Erythroblast (primary cell): Measurements from ENCODE around the gene CDK11B.
A peak's percentile ranks its signal among the peaks of the same experiment; 100 is the strongest.

Experiments
- DNase-seq, 2 experiments: peaks; one replicate each; lab custom pipeline; 2025; lab: John Stamatoyannopoulos, UW
- GATA1 ChIP-seq: IDR thresholded peaks from 2 replicates; pipeline ENCODE4 v1.6.1; 2011; ENCODE audit warnings: low read depth, mild to moderate bottlenecking, control low read depth, low read length, moderate library complexity
- POLR2A ChIP-seq: IDR thresholded peaks from 2 replicates; pipeline ENCODE4 v1.6.1; 2011; ENCODE audit warnings: mild to moderate bottlenecking, low read length

CDK11B gene

GRCh38 chr1:1604374-1605033, 54.3 kb downstream of the CDK11B start:
- no peak for TF ChIP-seq POLR2A
- no peak for TF ChIP-seq GATA1
- DNase-seq, result no peak

GRCh38 chr1:1603671-1604373, 55.0 kb downstream of the CDK11B start:
- TF ChIP-seq GATA1 (no peak), POLR2A (no peak)
- no peak for DNase-seq

GRCh38 chr1:1602968-1603506, 55.8 kb downstream of the CDK11B start:
- no peak for DNase-seq

GRCh38 chr1:1602304-1602967, 56.4 kb downstream of the CDK11B start:
- DNase-seq, result no peak
- TF ChIP-seq GATA1 (no peak), POLR2A (no peak)

More at GRCh38 chr1:1602968-1603506, 55.8 kb downstream of the CDK11B start:
- TF ChIP-seq POLR2A (no peak), GATA1 (no peak)

- no peak for DNase-seq
- no peak for TF ChIP-seq POLR2A
- TF ChIP-seq GATA1, result no peak
Observed at GRCh38 chr1:1601564-1602303, 57.1 kb downstream of the CDK11B start.

- DNase-seq, result no peak
- TF ChIP-seq POLR2A (no peak), GATA1 (no peak)
Observed at GRCh38 chr1:1600861-1601563, 57.8 kb downstream of the CDK11B start.

- DNase-seq, result peak in 1 of 2 experiments; percentile 40
- no peak for TF ChIP-seq GATA1
- TF ChIP-seq POLR2A, result no peak
Observed at GRCh38 chr1:1599935-1600860, 58.6 kb downstream of the CDK11B start, which contains the start of gene FNDC10. TSS of gene FNDC10 (minus strand) at chr1:1600135. CDS start at chr1:1600015, 120 bp downstream.

- peak; percentile 40 to 48 for DNase-seq
- no peak for TF ChIP-seq GATA1
- TF ChIP-seq POLR2A, result no peak
Observed at GRCh38 chr1:1599030-1599934, 59.5 kb downstream of the CDK11B start.

GRCh38 chr1:1598720-1599029, 60.1 kb downstream of the CDK11B start:
- no peak for DNase-seq
- no peak for TF ChIP-seq POLR2A
- no peak for TF ChIP-seq GATA1

- no peak for DNase-seq
- TF ChIP-seq POLR2A (no peak), GATA1 (no peak)
Observed at GRCh38 chr1:1598051-1598719, 60.6 kb downstream of the CDK11B start.
